ENCODE measurements around the gene NKX2-2.

NKX2-2 gene

DNA sequence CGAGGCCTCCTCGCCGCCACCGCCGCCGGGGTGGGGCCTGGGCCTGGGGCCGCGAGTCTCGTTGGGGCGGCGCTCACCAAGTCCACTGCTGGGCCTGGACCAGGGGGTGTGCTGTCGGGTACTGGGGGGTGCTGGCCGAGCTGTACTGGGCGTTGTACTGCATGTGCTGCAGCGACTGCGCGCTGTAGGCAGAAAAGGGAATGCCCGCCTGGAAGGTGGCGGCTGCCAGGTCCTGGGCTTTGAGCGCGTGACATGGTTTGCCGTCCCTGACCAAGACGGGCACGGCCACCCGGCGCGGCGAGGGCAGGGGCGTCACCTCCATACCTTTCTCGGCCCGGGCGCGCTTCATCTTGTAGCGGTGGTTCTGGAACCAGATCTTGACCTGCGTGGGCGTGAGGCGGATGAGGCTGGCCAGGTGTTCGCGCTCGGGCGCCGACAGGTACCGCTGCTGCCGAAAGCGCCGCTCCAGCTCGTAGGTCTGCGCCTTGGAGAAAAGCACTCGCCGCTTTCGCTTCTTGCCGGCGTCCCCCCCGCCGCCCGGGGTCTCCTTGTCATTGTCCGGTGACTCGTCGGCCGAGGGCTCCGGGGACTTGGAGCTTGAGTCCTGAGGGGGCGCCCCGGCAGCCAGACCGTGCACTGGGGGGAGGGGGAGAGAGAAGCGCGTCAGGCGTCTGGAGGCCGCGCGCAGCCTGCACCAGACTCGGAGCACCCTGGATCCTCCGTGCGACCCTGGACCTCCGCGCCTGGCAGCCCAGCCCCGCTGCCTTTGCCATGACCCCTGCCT, 1.8 kb downstream of the NKX2-2 start:
- peak in 18 of 42 donors; percentile 15 to 75 (median 47) for DNase-seq
- intact Hi-C loops (cut with DNase I), result no loop called here

DNA sequence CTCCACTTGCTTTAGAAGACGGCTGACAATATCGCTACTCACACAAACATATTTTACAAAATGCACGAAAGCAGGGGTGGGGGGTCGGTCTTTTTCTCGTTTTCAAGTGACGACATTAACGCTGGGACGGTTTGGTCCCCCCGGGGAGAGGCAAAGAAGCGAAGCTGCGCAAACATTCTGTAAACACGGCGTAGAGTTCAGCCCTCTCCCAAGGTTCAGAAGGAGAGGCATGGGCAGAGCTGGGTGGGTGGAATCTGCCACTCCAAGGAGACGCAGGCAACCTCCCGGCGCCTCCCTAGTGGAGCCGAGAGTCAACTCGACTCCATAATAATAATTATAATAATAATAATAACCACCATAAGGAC, 2.4 kb downstream of the NKX2-2 start:
- DNase-seq, result peak in 11 of 42 donors; percentile 9 to 72 (median 29)
- intact Hi-C loops (cut with DNase I), result no loop called here

DNA sequence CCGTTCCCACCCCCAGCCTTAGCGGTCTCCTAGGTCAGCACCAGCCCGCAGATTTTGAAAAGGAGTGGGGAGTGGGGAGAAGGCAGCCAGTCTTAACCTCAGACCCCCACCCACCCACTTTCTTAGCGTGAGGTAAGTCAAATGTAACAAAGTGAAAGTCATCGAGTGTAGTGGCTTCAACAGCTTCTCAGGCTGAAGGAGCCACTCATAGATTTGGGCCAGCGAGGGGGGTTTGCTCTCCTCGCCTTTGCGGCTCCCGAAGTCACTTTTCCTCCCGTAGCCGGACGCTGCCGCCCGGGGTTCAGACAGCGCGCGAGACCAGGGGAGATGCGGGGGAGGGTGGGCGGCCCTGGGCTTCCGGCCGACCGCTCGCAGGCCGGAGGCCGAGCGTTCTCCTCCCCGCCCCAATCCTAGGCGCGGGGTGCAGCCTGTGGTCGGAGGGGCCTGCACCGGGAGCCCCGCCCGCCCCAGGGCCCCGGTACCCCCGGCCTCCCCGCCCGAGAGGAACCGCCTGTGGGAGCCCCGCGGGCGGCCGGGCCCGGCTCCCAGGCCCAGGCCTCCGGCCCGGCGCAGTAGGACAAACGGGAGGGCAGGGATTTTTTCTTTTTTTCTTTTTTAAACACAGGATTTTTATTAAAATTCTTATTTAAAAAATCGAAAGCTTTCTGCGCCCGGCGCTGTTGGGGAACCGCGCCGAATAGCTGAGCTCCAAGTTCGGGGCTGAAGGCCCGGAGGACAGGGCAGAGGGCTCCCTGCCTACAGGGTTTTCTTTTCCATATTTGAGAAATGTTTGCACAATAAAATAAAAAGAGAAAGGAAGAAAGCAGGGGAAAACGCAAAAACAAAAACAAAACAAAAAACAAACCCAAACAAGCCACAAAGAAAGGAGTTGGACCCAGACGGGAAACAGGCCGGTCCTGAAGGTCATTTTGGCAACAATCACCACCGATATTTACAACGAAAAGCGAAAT, 3.2 kb downstream of the NKX2-2 start:
- intact Hi-C loops (cut with DNase I), result no loop called here
- DNase-seq, result peak in 10 of 42 donors; percentile 13 to 73 (median 34)

DNA sequence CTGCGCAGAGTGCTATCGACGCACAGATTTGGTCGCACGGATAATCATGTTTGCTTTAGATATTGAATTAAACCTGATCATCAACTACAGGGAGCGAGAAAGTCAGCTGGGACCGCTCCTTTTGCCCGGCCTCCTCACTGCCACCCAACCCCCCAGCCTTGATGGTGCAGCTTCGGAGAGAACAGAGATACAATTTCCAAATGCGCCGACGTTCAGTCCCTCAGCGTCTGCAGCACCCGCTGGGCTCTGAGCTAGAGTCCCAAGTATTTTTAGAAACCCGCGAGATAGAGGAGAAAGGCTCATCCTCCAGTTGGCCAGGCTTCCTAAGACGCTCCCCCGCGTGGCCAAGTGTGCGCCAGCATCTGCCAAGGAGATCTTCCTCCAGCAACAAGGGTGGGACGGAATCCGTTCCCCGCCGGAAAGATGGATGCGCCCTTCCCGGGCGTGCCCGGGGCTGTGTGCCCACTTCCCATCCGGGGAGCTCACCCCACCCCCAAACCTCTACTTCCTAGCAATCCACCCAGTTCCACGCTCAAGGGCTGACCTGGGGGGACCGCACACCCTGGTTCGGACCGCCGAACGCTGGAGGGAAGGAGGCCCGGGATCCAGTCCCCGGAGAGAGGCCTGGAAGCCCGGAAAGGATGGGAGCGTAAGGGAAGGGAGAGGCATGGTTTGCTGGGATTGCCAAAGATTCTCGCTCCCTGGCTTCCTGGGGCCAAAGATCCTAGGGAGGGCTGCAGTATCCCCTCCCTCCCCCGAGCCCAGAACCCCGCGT, 4.1 kb downstream of the NKX2-2 start:
- peak in 25 of 42 donors; percentile 19 to 77 (median 52) for DNase-seq
- intact Hi-C loops (cut with DNase I), result loop anchor here (5.0 to 10.0 kb wide), 3 partner anchors 105 to 205 kb away; partner anchors contain the start of gene XRN2

DNA sequence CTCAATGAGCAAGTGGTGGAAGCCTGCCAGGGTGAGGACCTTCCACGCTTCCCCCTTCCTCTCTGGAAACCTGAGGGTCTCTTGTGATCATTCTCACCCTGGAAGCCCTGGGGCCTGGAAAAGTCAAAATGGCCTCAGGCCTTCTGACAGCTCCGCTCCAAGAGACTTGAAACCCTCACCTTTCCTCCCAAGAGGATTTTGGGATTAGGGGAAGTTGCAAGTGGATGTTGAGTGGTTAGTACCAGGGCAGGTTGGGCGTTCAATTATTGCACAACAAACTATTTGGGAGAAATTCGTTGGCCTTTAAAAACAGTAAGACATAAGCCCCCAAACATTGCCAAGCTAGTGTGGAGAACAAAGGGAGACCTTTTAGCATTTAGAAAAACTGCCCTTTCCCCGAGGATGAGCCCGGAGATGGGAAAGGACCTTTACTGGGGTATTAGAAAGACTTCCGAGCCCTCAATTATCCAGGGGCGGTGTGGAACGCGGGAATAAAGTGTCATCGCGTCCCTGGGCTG, 4.7 kb downstream of the NKX2-2 start:
- no peak for DNase-seq
- intact Hi-C loops (cut with DNase I), result loop anchor here (5.0 to 10.0 kb wide), 3 partner anchors 104 to 204 kb away; partner anchors contain the start of gene XRN2

DNA sequence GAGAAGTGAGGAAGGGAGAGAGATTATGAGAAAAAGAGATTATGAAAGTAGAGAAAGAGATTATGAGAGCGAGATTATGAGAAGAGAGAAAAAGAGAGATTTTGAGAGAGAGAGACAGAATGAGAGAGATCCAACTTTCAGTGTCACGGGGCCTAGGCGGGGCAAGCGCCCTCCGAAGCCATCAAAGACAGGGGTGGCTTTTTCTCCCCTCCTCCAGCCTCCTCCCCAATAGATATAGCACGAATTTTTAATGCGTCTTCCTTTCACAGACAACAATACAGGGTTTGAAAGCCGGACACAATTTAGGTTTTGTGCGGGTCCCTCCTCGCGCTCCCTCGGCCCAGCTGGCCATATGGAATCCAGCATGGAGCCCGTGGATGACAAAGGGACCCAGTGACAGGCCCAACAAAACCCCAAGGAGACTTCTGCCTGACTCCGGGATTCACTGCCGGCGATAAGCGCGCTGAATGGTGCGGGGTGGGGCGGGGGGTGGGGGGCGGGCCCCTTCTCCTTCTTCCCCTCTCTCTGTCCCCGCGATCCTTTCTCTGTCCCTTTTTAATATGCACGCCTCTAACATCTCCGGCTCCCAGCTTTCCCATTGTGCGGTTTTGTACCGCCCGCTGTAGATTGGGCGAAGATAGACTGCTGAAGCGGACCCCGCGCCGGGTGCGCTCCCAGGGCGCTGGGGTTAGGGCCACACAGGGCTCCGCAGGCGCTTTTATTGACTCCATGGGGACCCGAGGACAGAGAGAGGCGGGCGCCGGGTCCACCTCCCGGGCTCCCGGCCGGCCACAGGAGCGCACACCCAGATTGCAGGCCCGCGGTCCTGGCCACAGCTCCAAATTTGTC, 5.4 kb downstream of the NKX2-2 start:
- intact Hi-C loops (cut with DNase I), result loop anchor here (5.0 to 10.0 kb wide), 3 partner anchors 104 to 204 kb away; partner anchors contain the start of gene XRN2
- peak in 41 of 42 donors; percentile 70 to 95 (median 89) for DNase-seq

DNA sequence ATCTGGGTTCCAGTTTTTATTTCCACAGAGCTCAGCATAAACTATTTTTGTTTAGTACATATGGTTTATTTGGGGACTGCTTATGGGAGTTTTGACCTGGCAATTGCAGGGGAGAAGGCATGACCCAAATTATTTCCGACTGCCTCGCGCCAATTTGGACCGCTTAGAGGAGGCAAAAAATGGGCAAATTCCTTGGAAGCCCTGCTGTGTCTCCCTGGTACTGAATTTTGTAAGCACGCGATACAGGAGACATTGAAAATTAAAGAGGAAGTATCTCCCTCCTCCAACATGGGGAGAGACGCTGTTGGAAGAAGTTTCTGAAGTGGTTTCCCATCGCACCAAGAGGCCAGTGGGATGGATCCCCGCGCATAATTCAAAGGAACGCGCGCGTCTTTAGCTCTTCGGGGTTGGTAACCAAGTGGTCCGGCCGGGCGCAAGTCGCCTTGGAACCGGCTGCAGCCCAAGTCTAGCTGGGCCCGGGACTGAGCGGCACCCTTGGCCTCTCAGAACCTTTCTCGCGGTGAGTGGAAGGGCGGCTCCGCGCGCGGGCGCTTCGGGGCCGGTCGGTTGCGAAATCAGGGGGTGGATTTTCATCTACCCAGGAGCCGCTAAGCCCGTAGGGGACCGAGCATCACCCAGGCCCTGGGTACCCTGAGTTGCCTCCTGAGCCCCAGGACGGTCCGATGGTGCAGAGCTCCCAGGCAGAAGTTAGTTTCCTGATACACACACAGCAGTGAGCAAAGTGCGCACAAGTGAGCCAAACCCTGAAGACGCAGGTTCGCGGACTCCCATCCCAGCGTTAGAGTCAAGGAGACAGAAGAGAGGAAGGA, 6.2 kb downstream of the NKX2-2 start:
- intact Hi-C loops (cut with DNase I), result loop anchor here (5.0 to 10.0 kb wide), 3 partner anchors 103 to 203 kb away; partner anchors contain the start of gene XRN2
- DNase-seq, result peak in 15 of 42 donors; percentile 5 to 72 (median 39)

DNA sequence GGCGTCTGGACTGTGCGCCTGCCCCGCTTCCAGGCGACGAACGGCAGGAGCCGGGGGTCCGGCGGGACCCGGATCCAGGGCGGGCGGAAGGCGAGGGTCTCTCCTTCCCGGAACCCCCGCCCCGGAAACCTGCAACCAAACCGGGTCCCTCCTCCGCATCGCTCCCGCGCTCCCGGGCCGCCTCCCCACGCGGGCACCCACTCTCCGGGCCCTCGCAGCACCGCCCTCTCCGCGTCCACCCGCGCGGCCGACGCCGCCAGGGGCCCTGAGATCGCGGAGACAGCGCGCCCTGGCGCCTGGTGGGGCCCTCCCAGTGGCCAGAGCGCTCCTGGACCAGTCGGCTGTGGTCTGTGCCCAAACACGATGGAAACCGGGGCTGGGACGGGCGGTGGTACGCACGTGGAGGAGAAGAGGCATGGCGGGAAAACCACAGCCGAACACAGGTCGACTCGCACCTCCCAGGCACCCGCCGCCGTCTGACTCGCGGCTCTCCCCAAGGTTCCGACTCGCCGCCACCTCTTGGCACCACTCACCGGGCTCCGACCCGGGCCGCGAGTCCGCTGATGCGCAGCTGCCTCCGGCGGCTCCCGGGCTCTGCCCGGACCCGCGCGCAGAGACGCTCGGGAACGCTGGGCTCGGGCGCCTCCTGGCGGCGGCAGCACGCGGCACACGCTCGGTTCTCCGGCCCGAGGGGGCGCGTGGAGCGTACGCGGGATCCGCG, 7.9 kb downstream of the NKX2-2 start:
- peak in 37 of 42 donors; percentile 51 to 92 (median 80) for DNase-seq
- intact Hi-C loops (cut with DNase I), result loop anchor here (1.0 to 10.0 kb wide), 4 partner anchors 101 to 271 kb away; partner anchors contain the start of gene XRN2

DNA sequence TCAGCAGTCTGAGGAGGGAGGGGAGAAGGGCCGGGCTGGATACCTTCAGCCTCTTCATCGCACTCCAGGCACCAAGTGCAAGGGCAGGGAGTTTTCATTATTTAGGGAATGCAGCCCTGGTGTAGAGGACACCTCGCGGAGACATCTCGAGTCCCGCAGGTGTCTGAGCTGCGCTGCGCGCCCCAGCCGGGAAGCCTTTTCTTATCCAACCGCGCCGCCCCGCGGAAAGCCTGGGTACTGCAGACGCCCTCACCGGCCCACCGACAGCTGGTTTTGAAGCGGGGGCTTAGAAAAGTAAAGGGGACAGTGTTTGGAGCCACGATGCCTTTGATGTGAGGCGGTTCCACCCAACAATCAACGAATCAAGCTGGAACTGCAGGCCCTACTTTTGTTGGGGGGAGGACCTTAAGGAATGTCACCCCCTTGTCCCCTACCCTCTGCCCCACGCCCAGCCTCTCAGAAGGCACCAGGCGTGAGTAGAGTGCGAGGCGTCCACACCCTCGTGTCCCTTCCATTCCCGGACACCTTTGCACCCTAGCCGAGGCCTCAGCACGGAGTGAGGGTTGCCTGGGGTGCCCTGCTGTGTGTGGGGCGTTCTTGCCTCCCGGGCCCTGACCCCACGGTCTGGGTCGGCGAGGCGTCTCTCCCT, 8.6 kb downstream of the NKX2-2 start:
- DNase-seq, result peak in 41 of 42 donors; percentile 70 to 94 (median 84)
- intact Hi-C loops (cut with DNase I), result loop anchor here (1.0 to 10.0 kb wide), 4 partner anchors 100 to 270 kb away; partner anchors contain the start of gene XRN2

DNA sequence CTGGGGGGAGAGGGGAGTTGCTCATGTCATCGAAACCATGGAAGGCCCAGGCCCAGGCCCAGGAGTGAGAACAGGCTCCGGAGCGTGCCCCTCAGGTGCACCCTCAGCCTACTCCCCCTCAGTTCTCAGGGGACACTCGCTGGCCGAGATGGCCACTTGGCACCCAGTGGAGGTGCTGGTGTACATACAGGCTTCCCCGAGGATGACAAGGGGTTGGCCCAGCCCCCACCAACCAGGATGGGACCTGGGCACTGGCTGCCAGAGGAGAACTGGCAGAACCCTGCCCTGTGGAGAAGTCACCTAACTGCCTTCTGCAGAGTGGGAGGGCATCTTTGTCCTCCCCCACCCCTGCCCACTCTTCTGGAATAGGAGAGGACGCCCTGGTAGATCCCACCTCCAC, 9.5 kb downstream of the NKX2-2 start:
- intact Hi-C loops (cut with DNase I), result loop anchor here (5.0 to 10.0 kb wide), 3 partner anchors 100 to 647 kb away; partner anchors contain the start of gene XRN2
- no peak for DNase-seq

DNA sequence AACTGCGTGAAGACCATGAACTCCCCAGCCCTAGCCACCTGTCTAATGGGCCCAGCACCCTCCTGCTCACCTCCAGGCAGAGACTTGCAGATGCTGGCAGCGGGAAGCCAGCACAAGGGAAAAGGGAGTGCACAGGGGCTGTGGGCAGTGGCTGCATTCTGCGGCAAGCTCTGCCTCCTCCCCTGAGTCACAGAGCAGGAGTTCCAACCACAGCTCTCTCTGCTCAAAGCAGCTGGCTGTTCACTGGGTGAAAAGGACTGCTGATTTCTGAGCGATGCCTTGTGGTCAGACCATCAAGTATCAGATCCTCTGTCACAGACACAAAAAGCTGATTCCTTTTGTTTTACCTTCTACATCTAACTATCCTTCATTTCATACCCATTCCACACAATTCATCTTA, 10.5 kb downstream of the NKX2-2 start:
- peak in 12 of 42 donors; percentile 11 to 59 (median 43) for DNase-seq
- intact Hi-C loops (cut with DNase I), result loop anchor here (5.0 to 10.0 kb wide), 3 partner anchors 99 to 646 kb away; partner anchors contain the start of gene XRN2

DNA sequence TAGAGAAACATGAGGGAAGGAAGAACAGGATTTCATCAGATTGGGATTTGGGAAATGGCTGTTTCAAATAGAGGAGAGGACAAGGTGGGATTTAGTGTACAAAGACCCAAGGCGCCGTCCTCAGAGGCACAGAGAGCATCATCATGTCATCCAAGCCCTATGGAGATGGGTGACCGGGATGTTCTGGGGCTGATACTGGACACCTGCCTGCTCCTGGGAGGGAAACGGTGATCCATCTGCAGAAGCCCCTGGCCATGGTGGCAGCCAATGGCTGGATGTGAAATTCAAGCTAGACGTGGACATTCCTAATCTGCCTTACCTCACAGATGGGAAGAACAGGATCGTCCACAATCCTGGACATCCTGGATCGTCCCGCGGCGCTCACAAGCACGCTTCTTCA, 12.7 kb downstream of the NKX2-2 start:
- no peak for DNase-seq
- intact Hi-C loops (cut with DNase I), result loop anchor here (5.0 to 10.0 kb wide), 3 partner anchors 96 to 644 kb away; partner anchors contain the start of gene XRN2

DNA sequence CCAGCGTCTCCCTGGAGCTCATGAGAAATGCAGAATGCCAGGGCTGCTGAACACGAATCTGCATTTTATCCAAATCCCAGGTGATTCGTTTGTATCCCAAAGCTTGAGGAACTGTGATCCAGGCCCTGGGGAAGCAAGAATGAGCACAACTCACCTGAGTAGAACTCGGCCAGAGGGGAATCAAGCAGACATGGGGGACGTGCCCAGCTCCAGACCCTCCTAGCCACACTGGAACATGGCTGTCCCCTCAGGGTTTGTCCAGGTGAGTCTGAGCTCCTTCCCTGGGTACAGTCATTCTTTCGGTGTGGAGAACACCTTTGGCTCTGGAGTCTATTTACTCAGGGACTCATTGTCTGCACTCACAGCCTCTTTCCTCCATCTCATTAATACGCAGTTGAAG, 13.3 kb downstream of the NKX2-2 start:
- intact Hi-C loops (cut with DNase I), result loop anchor here (5.0 to 10.0 kb wide), 3 partner anchors 96 to 643 kb away; partner anchors contain the start of gene XRN2
- DNase-seq, result no peak

DNA sequence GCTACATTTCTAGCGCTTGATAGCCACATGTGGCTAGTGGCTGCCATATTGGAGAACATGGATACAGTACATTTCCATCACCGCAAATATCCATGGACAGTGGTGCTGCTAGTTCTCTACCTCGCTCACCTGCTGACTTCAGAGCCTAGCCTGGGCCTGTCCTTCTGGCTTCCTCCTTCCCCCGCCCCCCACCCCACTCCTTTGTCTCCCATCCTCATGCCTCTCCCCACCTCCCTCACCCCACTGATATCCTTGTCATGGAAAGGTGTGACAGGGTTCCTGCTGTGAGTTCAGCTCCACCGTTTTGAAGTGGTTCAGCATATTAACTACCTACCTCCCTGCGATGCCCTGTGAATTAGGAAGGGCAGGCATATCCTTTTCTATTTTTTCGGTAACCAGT, 14.2 kb downstream of the NKX2-2 start:
- DNase-seq, result no peak
- intact Hi-C loops (cut with DNase I), result loop anchor here (5.0 to 10.0 kb wide), 3 partner anchors 95 to 642 kb away; partner anchors contain the start of gene XRN2

DNA sequence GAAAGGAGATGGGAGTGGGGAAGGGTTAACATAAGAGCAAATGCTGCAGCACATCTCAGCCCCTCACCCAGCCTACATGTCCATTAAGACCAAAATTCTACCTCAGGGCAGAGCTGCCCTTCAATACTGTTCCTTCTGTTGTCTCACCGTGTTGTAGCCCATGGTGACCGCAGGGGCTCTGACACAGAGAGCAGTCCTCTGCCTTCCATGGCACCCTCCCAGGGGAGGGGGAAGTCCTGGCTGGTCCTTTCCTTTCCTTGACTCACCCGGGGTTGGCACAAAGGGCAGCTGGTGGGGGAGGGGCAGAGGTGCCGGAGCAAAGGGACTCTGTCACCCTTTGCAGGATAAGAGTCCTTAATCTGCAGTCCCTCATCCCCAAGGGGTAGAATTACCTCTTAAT, 15.2 kb downstream of the NKX2-2 start:
- DNase-seq, result no peak
- intact Hi-C loops (cut with DNase I), result no loop called here

Measured in head of caudate nucleus (tissue), 42 donors.